ENCODE results near the gene FBXL2.
"Not testable (repeated sequence)": the region's sequence is repeated elsewhere in the genome, so short reads cannot be mapped to it uniquely, and the experiment has no call there.

The FBXL2 gene

GRCh38 chr3:33317963-33318709 lies 40.9 kb downstream of the FBXL2 start:
- DNase-seq, result no peak

- DNase-seq, result no peak
Measured at GRCh38 chr3:33318710-33319380, 41.6 kb downstream of the FBXL2 start.

- DNase-seq, result no peak
Measured at GRCh38 chr3:33322412-33322811, 45.2 kb downstream of the FBXL2 start.

GRCh38 chr3:33331414-33331813 lies 54.2 kb downstream of the FBXL2 start:
- no peak for DNase-seq

- DNase-seq, result no peak
Measured at GRCh38 chr3:33334364-33334763, 57.1 kb downstream of the FBXL2 start.

- DNase-seq, result not testable (repeated sequence)
Measured at GRCh38 chr3:33338936-33339465, 61.8 kb downstream of the FBXL2 start.

GRCh38 chr3:33339758-33340157 lies 62.5 kb downstream of the FBXL2 start:
- DNase-seq, result no peak

- no peak for DNase-seq
Measured at GRCh38 chr3:33355611-33356010, 78.4 kb downstream of the FBXL2 start.

- DNase-seq, result no peak
Measured at GRCh38 chr3:33358172-33358781, 81.0 kb downstream of the FBXL2 start.

GRCh38 chr3:33360136-33360825 lies 83.0 kb downstream of the FBXL2 start:
- no peak for DNase-seq

- no peak for DNase-seq
Measured at GRCh38 chr3:33363113-33363800, 86.0 kb downstream of the FBXL2 start.

- no peak for DNase-seq
Measured at GRCh38 chr3:33364060-33364459, 86.8 kb downstream of the FBXL2 start.

GRCh38 chr3:33364531-33365128 lies 87.4 kb downstream of the FBXL2 start:
- DNase-seq, result no peak

GRCh38 chr3:33372218-33373081 lies 95.2 kb downstream of the FBXL2 start:
- peak; percentile 30 for DNase-seq

- no peak for DNase-seq
Measured at GRCh38 chr3:33373082-33373437, 95.8 kb downstream of the FBXL2 start.

GRCh38 chr3:33377489-33377888 lies 100.2 kb downstream of the FBXL2 start:
- no peak for DNase-seq

GRCh38 chr3:33377931-33378330 lies 100.7 kb downstream of the FBXL2 start:
- DNase-seq, result no peak

GRCh38 chr3:33380653-33381052 lies 103.4 kb downstream of the FBXL2 start:
- no peak for DNase-seq

- no peak for DNase-seq
Measured at GRCh38 chr3:33383951-33384350, 106.7 kb downstream of the FBXL2 start.

- peak; percentile 30 for DNase-seq
Measured at GRCh38 chr3:33385423-33385822, 108.2 kb downstream of the FBXL2 start.

GRCh38 chr3:33386631-33387030 lies 109.4 kb downstream of the FBXL2 start:
- no peak for DNase-seq
